Sigmoid colon (tissue), 4 donors: ENCODE data around the gene DSG4.

Experiments used
- CTCF ChIP-seq, 4 experiments: fragments of 450-650 bp in 3 of 4; fragments of 200-600 bp in 1 of 4; IDR thresholded peaks; one replicate each; pipeline ENCODE4 v1.5.1; 2016 to 2019; ENCODE audit warnings: antibody characterized with exemption in 4 of 4, mild to moderate bottlenecking in 3 of 4, moderate library complexity in 2 of 4
- EP300 ChIP-seq, 4 donors: sonication (generic); formaldehyde crosslinking; IDR thresholded peaks; one replicate each; pipeline ENCODE4 v1.6.1; 2017; ENCODE audit warnings: antibody characterized with exemption in 4 of 4
- POLR2A ChIP-seq, 2 donors: fragments of 450-650 bp; IDR thresholded peaks; one replicate each; pipeline ENCODE4 v1.6.1; 2016; ENCODE audit warnings: antibody characterized with exemption in 2 of 2, mild to moderate bottlenecking in 2 of 2, moderate library complexity in 2 of 2
- POLR2AphosphoS5 ChIP-seq, 4 donors: sonication (generic); formaldehyde crosslinking; IDR thresholded peaks; one replicate each; pipeline ENCODE4 v1.6.1; 2017; ENCODE audit warnings: antibody characterized with exemption in 4 of 4

GRCh38 chr18:31393286-31393685 is 16.7 kb downstream of the DSG4 start:
- TF ChIP-seq POLR2A (IDR thresholded peaks at IDR 0.05) (no peak), CTCF (IDR thresholded peaks at IDR 0.05) (no peak), POLR2AphosphoS5 (IDR thresholded peaks at IDR 0.05) (no peak), EP300 (IDR thresholded peaks at IDR 0.05) (no peak)
